PC-9 (cell line): ENCODE measurements around the gene FOXL1. TPM values are rescaled to one million over a fixed set of nuclear protein-coding genes. Genes with fewer than 3 reads are reported as not detected.

ENCODE experiments used
- BruUV-seq: library from RNA; stranded (reverse); fragments of 400-500 nt; replicated peaks from 2 replicates; lab custom pipeline; 2021; lab: Mats Ljungman, UMichigan
- CTCF ChIA-PET: fragments of 300-600 bp; sonication (Branson Sonifier 250); formaldehyde crosslinking; loops from one replicate; lab custom pipeline; 2022; ENCODE audit warnings: antibody characterized with exemption; lab: Charles Lee
- POLR2A ChIA-PET: fragments of 300-600 bp; sonication (Branson Sonifier 250); formaldehyde crosslinking; loops from one replicate; lab custom pipeline; 2022; ENCODE audit warnings: antibody characterized with exemption; ENCODE audit not compliant: unreplicated experiment; lab: Charles Lee
- DNase-seq, 2 experiments: peaks; one replicate each; pipeline versions ENCODE4 v3.0.0 to v3.0.0-alpha.2; 2015 to 2022; ENCODE audit warnings: mixed read lengths in 1 of 2
- H2AFZ ChIP-seq: fragments of 200-600 bp; sonication (generic); 2 replicates; pipeline ENCODE4 v1.8.1; 2017; ENCODE audit warnings: antibody characterized with exemption
- H3F3A ChIP-seq: fragments of 200-600 bp; sonication (generic); 2 replicates; pipeline ENCODE4 v1.8.1; 2017; ENCODE audit warnings: antibody characterized with exemption, mild to moderate bottlenecking, low read depth; ENCODE audit not compliant: insufficient read depth
- H3K27ac ChIP-seq: fragments of 200-600 bp; sonication (generic); 2 replicates; pipeline ENCODE4 v1.6.1; 2016; ENCODE audit warnings: mixed run types
- H3K27me3 ChIP-seq: fragments of 200-600 bp; sonication (generic); 2 replicates; pipeline ENCODE4 v1.6.1; 2016; ENCODE audit warnings: low read depth, mixed run types; ENCODE audit not compliant: insufficient read depth
- H3K36me3 ChIP-seq: fragments of 200-600 bp; sonication (generic); 2 replicates; pipeline ENCODE4 v1.6.1; 2016; ENCODE audit warnings: low read depth, mixed run types
- H3K4me1 ChIP-seq: fragments of 200-600 bp; sonication (generic); replicated peaks from 2 replicates; pipeline ENCODE4 v1.6.1; 2016; ENCODE audit warnings: mixed run types; ENCODE audit not compliant: insufficient read depth
- H3K4me2 ChIP-seq: fragments of 200-600 bp; sonication (generic); 2 replicates; pipeline ENCODE4 v1.6.1; 2017; ENCODE audit warnings: mixed run types
- H3K4me3 ChIP-seq: fragments of 200-600 bp; sonication (generic); 2 replicates; pipeline ENCODE4 v1.6.1; 2016; ENCODE audit warnings: mixed run types
- H3K79me2 ChIP-seq: fragments of 200-600 bp; sonication (generic); 2 replicates; pipeline ENCODE4 v1.6.1; 2017; ENCODE audit warnings: low read depth, mixed run types
- H3K9me2 ChIP-seq: fragments of 200-600 bp; sonication (generic); 2 replicates; pipeline ENCODE4 v1.8.1; 2017; ENCODE audit warnings: mild to moderate bottlenecking; ENCODE audit not compliant: insufficient read depth
- H3K9me3 ChIP-seq: fragments of 200-600 bp; sonication (generic); 2 replicates; pipeline ENCODE4 v1.8.1; 2016; ENCODE audit warnings: low read depth; ENCODE audit not compliant: insufficient read depth
- H4K20me1 ChIP-seq: fragments of 200-600 bp; sonication (generic); 2 replicates; pipeline ENCODE4 v1.8.1; 2017; ENCODE audit not compliant: insufficient read depth
- EZH2 ChIP-seq: fragments of 200-600 bp; sonication (generic); IDR thresholded peaks from 2 replicates; pipeline ENCODE4 v1.8.0; 2017; ENCODE audit warnings: antibody characterized with exemption, low read depth
- intact Hi-C: fragments of 100-400 bp; cut with micrococcal nuclease; formaldehyde crosslinking; loops from one replicate; pipeline ENCODE4 v1.10.0; 2022; ENCODE audit not compliant: unreplicated experiment
- total RNA-seq: library from RNA; stranded (reverse); gene quantifications from 2 replicates; pipeline ENCODE4 v1.2.3, GENCODE V29; 2021
- TF ChIP-seq, protein P1 (sequence below): fragments of 200-600 bp; sonication (generic); conservative IDR thresholded peaks from 2 replicates; pipeline ENCODE4 v1.6.1; 2017; ENCODE audit warnings: mixed run types, antibody characterized with exemption, mild to moderate bottlenecking, moderate library complexity

The FOXL1 gene
- total RNA-seq, 1 experiment from 2014 or later, result not detected

GRCh38 chr16:86531191-86531545, 47.2 kb upstream of the FOXL1 start:
- no peak overlapping the region for H2AFZ ChIP-seq
- no peak overlapping the region for H3K4me3 ChIP-seq
- intact Hi-C loops, result no loop called here
- DNase-seq, result no peak
- no peaks in the 10 kb centered on the region for H3K9me3 ChIP-seq
- H3K36me3 ChIP-seq, result no peaks in the 10 kb centered on the region
- H3K4me2 ChIP-seq, result no peak overlapping the region
- POLR2A ChIA-PET, result no interaction called here
- no peaks in the 10 kb centered on the region for H4K20me1 ChIP-seq
- no TSS peak for BruUV-seq
- H3K79me2 ChIP-seq, result no peaks in the 10 kb centered on the region
- H3K27me3 ChIP-seq, result no peaks in the 10 kb centered on the region
- CTCF ChIA-PET, result no interaction called here
- H3K27ac ChIP-seq, result no peak overlapping the region
- H3K4me1 ChIP-seq, result no peaks in the 10 kb centered on the region
- no peak for TF ChIP-seq EZH2
- TF ChIP-seq, protein P1, sequence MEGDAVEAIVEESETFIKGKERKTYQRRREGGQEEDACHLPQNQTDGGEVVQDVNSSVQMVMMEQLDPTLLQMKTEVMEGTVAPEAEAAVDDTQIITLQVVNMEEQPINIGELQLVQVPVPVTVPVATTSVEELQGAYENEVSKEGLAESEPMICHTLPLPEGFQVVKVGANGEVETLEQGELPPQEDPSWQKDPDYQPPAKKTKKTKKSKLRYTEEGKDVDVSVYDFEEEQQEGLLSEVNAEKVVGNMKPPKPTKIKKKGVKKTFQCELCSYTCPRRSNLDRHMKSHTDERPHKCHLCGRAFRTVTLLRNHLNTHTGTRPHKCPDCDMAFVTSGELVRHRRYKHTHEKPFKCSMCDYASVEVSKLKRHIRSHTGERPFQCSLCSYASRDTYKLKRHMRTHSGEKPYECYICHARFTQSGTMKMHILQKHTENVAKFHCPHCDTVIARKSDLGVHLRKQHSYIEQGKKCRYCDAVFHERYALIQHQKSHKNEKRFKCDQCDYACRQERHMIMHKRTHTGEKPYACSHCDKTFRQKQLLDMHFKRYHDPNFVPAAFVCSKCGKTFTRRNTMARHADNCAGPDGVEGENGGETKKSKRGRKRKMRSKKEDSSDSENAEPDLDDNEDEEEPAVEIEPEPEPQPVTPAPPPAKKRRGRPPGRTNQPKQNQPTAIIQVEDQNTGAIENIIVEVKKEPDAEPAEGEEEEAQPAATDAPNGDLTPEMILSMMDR, result no peak
- H3F3A ChIP-seq, result no peaks in the 10 kb centered on the region
- H3K9me2 ChIP-seq, result no peaks in the 10 kb centered on the region

GRCh38 chr16:86531641-86532525, 46.5 kb upstream of the FOXL1 start:
- no peak overlapping the region for H3K4me3 ChIP-seq
- POLR2A ChIA-PET, result no interaction called here
- DNase-seq, result no peak
- H3K27me3 ChIP-seq, result no peaks in the 10 kb centered on the region
- H4K20me1 ChIP-seq, result no peaks in the 10 kb centered on the region
- H3K27ac ChIP-seq, result no peak overlapping the region
- no peaks in the 10 kb centered on the region for H3F3A ChIP-seq
- no peaks in the 10 kb centered on the region for H3K36me3 ChIP-seq
- H3K4me1 ChIP-seq, result no peaks in the 10 kb centered on the region
- BruUV-seq, result no TSS peak
- no peaks in the 10 kb centered on the region for H3K9me3 ChIP-seq
- no peak overlapping the region for H2AFZ ChIP-seq
- CTCF ChIA-PET, result no interaction called here
- intact Hi-C loops, result no loop called here
- H3K79me2 ChIP-seq, result no peaks in the 10 kb centered on the region
- TF ChIP-seq EZH2, result no peak
- TF ChIP-seq, protein P1, result no peak
- H3K9me2 ChIP-seq, result no peaks in the 10 kb centered on the region
- H3K4me2 ChIP-seq, result no peak overlapping the region

GRCh38 chr16:86532526-86532815, 45.9 kb upstream of the FOXL1 start:
- no TSS peak for BruUV-seq

More at GRCh38 chr16:86532526-86532815, 45.9 kb upstream of the FOXL1 start:
- TF ChIP-seq EZH2, result no peak
- TF ChIP-seq, protein P1, result no peak
- no peaks in the 10 kb centered on the region for H3K9me3 ChIP-seq
- no peaks in the 10 kb centered on the region for H4K20me1 ChIP-seq
- ChIA-PET CTCF (no interaction called here), POLR2A (no interaction called here)
- H3K36me3 ChIP-seq, result no peaks in the 10 kb centered on the region
- H3K79me2 ChIP-seq, result no peaks in the 10 kb centered on the region
- DNase-seq, result no peak
- no peaks in the 10 kb centered on the region for H3K27me3 ChIP-seq
- no peak overlapping the region for H2AFZ ChIP-seq
- no peak overlapping the region for H3K27ac ChIP-seq
- no peak overlapping the region for H3K4me3 ChIP-seq
- no peak overlapping the region for H3K4me2 ChIP-seq
- no peaks in the 10 kb centered on the region for H3F3A ChIP-seq
- H3K4me1 ChIP-seq, result no peaks in the 10 kb centered on the region
- intact Hi-C loops, result no loop called here
- H3K9me2 ChIP-seq, result no peaks in the 10 kb centered on the region
